PC-3 (cell line): ENCODE results near the gene HMCN1. TPM values are rescaled to one million over a fixed set of nuclear protein-coding genes. Genes with fewer than 3 reads are reported as not detected.

ENCODE experiments used
- ATAC-seq: fragments of 200-7000 bp; cut with Tn5 transposase; 2 replicates; pipeline ENCODE4 v1.9.1; 2020; ENCODE audit warnings: mild to moderate bottlenecking, moderate library complexity
- BruUV-seq: library from RNA; stranded (reverse); fragments of 400-500 nt; replicated peaks from 2 replicates; lab custom pipeline; 2021; lab: Mats Ljungman, UMichigan
- CTCF ChIA-PET: fragments of 300-600 bp; sonication (Branson Sonifier 250); formaldehyde crosslinking; loops from one replicate; lab custom pipeline; 2022; ENCODE audit warnings: antibody characterized with exemption; lab: Charles Lee
- POLR2A ChIA-PET: fragments of 300-600 bp; sonication (Branson Sonifier 250); formaldehyde crosslinking; loops from one replicate; lab custom pipeline; 2022; ENCODE audit warnings: antibody characterized with exemption; ENCODE audit not compliant: unreplicated experiment; lab: Charles Lee
- DNase-seq: peaks from one replicate; pipeline ENCODE4 v3.0.0-alpha.2; 2015
- H2AFZ ChIP-seq: fragments of 300-600 bp; sonication (generic); 2 replicates; pipeline ENCODE4 v1.6.0; 2016; ENCODE audit warnings: antibody characterized with exemption, low read length
- H3F3A ChIP-seq: fragments of 300-600 bp; sonication (generic); one replicate; pipeline ENCODE4 v1.6.0; 2017; ENCODE audit warnings: antibody characterized with exemption, low read length, control low read depth, mild to moderate bottlenecking; ENCODE audit not compliant: unreplicated experiment
- H3K27ac ChIP-seq: fragments of 300-600 bp; sonication (generic); 2 replicates; pipeline ENCODE4 v1.5.1; 2016; ENCODE audit warnings: mild to moderate bottlenecking, low read length
- H3K27me3 ChIP-seq: fragments of 300-600 bp; sonication (generic); 2 replicates; pipeline ENCODE4 v1.6.1; 2016; ENCODE audit warnings: low read length, mixed read lengths
- H3K36me3 ChIP-seq: fragments of 300-600 bp; sonication (generic); 2 replicates; pipeline ENCODE4 v1.6.1; 2016; ENCODE audit warnings: low read depth, mixed run types, low read length, mixed read lengths
- H3K4me1 ChIP-seq: fragments of 300-600 bp; sonication (generic); 2 replicates; pipeline ENCODE4 v1.5.1; 2016; ENCODE audit warnings: low read length; ENCODE audit not compliant: insufficient read depth
- H3K4me2 ChIP-seq: fragments of 300-600 bp; sonication (generic); 2 replicates; pipeline ENCODE4 v1.6.0; 2016; ENCODE audit warnings: low read length
- H3K4me3 ChIP-seq: fragments of 300-600 bp; sonication (generic); 2 replicates; pipeline ENCODE4 v1.5.1; 2016; ENCODE audit warnings: mild to moderate bottlenecking, low read length, mixed read lengths
- H3K79me2 ChIP-seq: fragments of 300-600 bp; sonication (generic); 2 replicates; pipeline ENCODE4 v1.6.1; 2017; ENCODE audit warnings: low read length, mixed read lengths
- H3K9ac ChIP-seq: fragments of 300-600 bp; sonication (generic); 2 replicates; pipeline ENCODE4 v1.6.0; 2016; ENCODE audit warnings: mild to moderate bottlenecking, low read length
- H3K9me2 ChIP-seq: fragments of 300-600 bp; sonication (generic); replicated peaks from 2 replicates; pipeline ENCODE4 v1.6.1; 2016; ENCODE audit warnings: mixed run types, low read length, mixed read lengths
- H3K9me3 ChIP-seq: fragments of 300-600 bp; sonication (generic); 2 replicates; pipeline ENCODE4 v1.6.1; 2016; ENCODE audit warnings: low read length, mixed read lengths
- H4K20me1 ChIP-seq: fragments of 300-600 bp; sonication (generic); 2 replicates; pipeline ENCODE4 v1.6.1; 2016; ENCODE audit warnings: low read length, mixed read lengths
- EZH2 ChIP-seq: fragments of 300-600 bp; sonication (generic); IDR thresholded peaks from one replicate; pipeline ENCODE4 v1.6.1; 2017; ENCODE audit warnings: antibody characterized with exemption, mild to moderate bottlenecking, low read length; ENCODE audit not compliant: unreplicated experiment
- EZH2phosphoT487 ChIP-seq: fragments of 300-600 bp; sonication (generic); IDR thresholded peaks from 2 replicates; pipeline ENCODE4 v1.6.1; 2018; ENCODE audit warnings: mild to moderate bottlenecking, antibody characterized with exemption, low read length, borderline replicate concordance
- intact Hi-C: fragments of 100-400 bp; cut with micrococcal nuclease; formaldehyde crosslinking; loops from 2 replicates; pipeline ENCODE4 v1.9.0; 2023
- total RNA-seq: library from RNA; depleted of rRNA; stranded (reverse); fragments of >200 nt; gene quantifications from 2 replicates; pipeline ENCODE4 v1.2.3, GENCODE V29; 2014
- TF ChIP-seq, protein P1 (sequence below): fragments of 300-600 bp; sonication (generic); conservative IDR thresholded peaks from 2 replicates; pipeline ENCODE4 v1.5.1; 2017; ENCODE audit warnings: antibody characterized with exemption, low read depth, mild to moderate bottlenecking, low read length

HMCN1 gene
- total RNA-seq, 1 experiment from 2014 or later, result 0.66 TPM

DNA sequence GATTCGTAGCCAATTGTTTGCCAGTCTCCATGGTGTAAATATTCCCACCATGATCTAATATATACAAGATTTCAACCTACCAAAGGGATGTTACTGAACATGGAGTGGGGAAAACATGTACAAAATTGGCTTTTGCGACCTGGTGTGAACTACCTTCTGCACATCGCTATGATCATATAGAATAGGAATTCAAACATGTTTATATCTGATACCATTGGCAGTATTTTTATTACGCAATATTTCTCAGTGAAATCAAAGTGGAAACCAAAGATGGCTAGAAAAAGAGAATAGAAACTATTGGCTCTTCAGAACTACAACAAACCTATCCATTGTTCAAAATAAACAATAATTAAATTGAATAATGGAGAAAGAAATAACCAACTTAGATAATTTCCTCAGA lies 355.7 kb downstream of the HMCN1 start:
- intact Hi-C loops, result no loop called here
- no peak overlapping the region for H2AFZ ChIP-seq
- H3K27ac ChIP-seq, result no peak overlapping the region
- TF ChIP-seq, protein P1, sequence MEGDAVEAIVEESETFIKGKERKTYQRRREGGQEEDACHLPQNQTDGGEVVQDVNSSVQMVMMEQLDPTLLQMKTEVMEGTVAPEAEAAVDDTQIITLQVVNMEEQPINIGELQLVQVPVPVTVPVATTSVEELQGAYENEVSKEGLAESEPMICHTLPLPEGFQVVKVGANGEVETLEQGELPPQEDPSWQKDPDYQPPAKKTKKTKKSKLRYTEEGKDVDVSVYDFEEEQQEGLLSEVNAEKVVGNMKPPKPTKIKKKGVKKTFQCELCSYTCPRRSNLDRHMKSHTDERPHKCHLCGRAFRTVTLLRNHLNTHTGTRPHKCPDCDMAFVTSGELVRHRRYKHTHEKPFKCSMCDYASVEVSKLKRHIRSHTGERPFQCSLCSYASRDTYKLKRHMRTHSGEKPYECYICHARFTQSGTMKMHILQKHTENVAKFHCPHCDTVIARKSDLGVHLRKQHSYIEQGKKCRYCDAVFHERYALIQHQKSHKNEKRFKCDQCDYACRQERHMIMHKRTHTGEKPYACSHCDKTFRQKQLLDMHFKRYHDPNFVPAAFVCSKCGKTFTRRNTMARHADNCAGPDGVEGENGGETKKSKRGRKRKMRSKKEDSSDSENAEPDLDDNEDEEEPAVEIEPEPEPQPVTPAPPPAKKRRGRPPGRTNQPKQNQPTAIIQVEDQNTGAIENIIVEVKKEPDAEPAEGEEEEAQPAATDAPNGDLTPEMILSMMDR, result no peak
- TF ChIP-seq EZH2 (no peak), EZH2phosphoT487 (no peak)
- H3F3A ChIP-seq, result no peaks in the 10 kb centered on the region
- no peak overlapping the region for H3K4me3 ChIP-seq
- no peaks in the 10 kb centered on the region for H4K20me1 ChIP-seq
- H3K4me1 ChIP-seq, result peaks cover 14% of the 10 kb centered on the region
- no peaks in the 10 kb centered on the region for H3K9me2 ChIP-seq
- H3K9me3 ChIP-seq, result no peaks in the 10 kb centered on the region
- no peaks in the 10 kb centered on the region for H3K27me3 ChIP-seq
- no peak for ATAC-seq
- H3K9ac ChIP-seq, result no peak overlapping the region
- no peaks in the 10 kb centered on the region for H3K36me3 ChIP-seq
- no peaks in the 10 kb centered on the region for H3K79me2 ChIP-seq
- CTCF ChIA-PET, result no interaction called here
- BruUV-seq, result no TSS peak
- POLR2A ChIA-PET, result no interaction called here
- no peak overlapping the region for H3K4me2 ChIP-seq
- no peak for DNase-seq

DNA sequence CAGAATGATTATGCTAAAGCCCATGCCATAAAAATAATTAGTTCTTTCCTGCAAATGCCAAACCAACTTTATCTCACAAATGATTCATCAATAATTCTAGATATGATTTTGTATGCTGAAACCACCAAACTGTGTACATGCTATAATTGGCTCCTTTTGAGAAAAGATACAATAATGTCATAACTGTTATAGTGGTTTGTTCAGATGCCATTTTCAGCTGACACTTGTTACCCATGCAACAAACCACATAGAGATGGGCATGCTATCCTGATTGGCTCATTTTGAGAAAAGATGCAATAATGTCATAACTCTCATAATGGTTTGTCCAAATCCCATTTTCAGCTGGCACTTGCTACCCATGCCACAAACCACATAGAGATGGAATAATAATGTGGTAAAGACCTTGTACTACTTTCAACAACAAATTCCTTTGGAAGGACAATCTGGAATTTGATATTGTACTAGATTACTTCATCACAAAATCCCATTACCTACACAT lies 357.1 kb downstream of the HMCN1 start:
- Histone ChIP-seq H2AFZ (no peak overlapping the region), H3F3A (no peaks in the 10 kb centered on the region), H3K9me2 (no peaks in the 10 kb centered on the region), H3K27ac (no peak overlapping the region), H3K9ac (no peak overlapping the region), H3K4me1 (peaks cover 14% of the 10 kb centered on the region), H3K4me2 (no peak overlapping the region), H3K27me3 (no peaks in the 10 kb centered on the region), H3K79me2 (no peaks in the 10 kb centered on the region), H3K4me3 (no peak overlapping the region), H3K36me3 (no peaks in the 10 kb centered on the region), H4K20me1 (no peaks in the 10 kb centered on the region), H3K9me3 (no peaks in the 10 kb centered on the region)
- no peak for DNase-seq
- POLR2A ChIA-PET, result no interaction called here
- TF ChIP-seq EZH2phosphoT487 (no peak), EZH2 (no peak)
- TF ChIP-seq, protein P1, result no peak
- ATAC-seq, result no peak
- no TSS peak for BruUV-seq
- intact Hi-C loops, result no loop called here
- CTCF ChIA-PET, result no interaction called here

DNA sequence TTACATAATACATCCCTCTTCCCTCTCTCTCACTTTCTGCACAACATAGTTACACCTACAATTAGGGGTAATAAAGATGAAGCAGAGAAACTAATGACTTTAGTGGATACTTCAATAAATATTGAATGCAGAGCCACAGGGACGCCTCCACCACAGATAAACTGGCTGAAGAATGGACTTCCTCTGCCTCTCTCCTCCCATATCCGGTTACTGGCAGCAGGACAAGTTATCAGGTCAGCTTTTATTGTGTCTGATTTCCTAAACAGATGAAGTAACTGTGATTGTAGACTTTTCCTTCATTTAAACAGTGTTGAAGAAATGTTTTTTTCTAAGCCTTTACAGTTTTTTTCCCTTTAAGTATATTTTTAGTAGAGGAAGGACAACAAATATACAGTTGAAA lies 359.2 kb downstream of the HMCN1 start:
- no peaks in the 10 kb centered on the region for H3K79me2 ChIP-seq
- H4K20me1 ChIP-seq, result no peaks in the 10 kb centered on the region
- H3F3A ChIP-seq, result no peaks in the 10 kb centered on the region
- H3K27me3 ChIP-seq, result no peaks in the 10 kb centered on the region
- no peak overlapping the region for H3K4me2 ChIP-seq
- no peak overlapping the region for H3K9ac ChIP-seq
- H3K9me2 ChIP-seq, result no peaks in the 10 kb centered on the region
- H2AFZ ChIP-seq, result no peak overlapping the region
- ATAC-seq (peak; percentile 48), DNase-seq (peak; percentile 43)
- POLR2A ChIA-PET, result no interaction called here
- no peaks in the 10 kb centered on the region for H3K36me3 ChIP-seq
- H3K27ac ChIP-seq, result no peak overlapping the region
- intact Hi-C loops, result no loop called here
- H3K4me1 ChIP-seq, result peaks cover 14% of the 10 kb centered on the region
- BruUV-seq, result no TSS peak
- no peak overlapping the region for H3K4me3 ChIP-seq
- CTCF ChIA-PET, result no interaction called here
- TF ChIP-seq EZH2 (no peak), EZH2phosphoT487 (no peak)
- TF ChIP-seq, protein P1, result no peak
- H3K9me3 ChIP-seq, result no peaks in the 10 kb centered on the region
